ENCODE results near the gene C10orf90. TPM values are rescaled to one million over a fixed set of nuclear protein-coding genes. Genes with fewer than 3 reads are reported as not detected.

Gene C10orf90
- total RNA-seq, 1 experiment from 2014 or later = not detected

DNA sequence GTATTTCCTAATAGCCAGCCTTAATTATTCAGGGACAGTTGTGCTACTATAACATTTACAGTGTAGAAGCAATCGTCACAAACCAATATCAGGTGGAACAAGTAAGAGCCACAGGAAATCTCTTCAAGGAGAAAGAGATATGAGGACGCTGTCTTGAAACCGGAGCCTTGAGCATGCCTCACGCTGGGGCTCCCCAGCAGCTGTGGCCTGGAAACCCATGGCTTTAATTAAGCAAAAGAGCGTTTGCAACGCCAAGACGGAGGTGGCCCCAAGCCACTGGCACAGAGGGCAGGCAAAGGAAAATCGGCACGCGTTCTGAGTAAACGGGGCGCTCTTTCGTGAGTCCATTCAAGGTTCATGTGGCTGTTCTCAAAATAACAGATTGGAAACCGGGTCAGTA is 84.4 kb downstream of the C10orf90 start:
- no peaks in the 10 kb centered on the region for H3K9me3 Mint-ChIP-seq (ENCODE audit: unreplicated experiment)
- H3K4me3 Mint-ChIP-seq (ENCODE audit: unreplicated experiment) = no peak overlapping the region
- TF ChIP-seq, protein P1, sequence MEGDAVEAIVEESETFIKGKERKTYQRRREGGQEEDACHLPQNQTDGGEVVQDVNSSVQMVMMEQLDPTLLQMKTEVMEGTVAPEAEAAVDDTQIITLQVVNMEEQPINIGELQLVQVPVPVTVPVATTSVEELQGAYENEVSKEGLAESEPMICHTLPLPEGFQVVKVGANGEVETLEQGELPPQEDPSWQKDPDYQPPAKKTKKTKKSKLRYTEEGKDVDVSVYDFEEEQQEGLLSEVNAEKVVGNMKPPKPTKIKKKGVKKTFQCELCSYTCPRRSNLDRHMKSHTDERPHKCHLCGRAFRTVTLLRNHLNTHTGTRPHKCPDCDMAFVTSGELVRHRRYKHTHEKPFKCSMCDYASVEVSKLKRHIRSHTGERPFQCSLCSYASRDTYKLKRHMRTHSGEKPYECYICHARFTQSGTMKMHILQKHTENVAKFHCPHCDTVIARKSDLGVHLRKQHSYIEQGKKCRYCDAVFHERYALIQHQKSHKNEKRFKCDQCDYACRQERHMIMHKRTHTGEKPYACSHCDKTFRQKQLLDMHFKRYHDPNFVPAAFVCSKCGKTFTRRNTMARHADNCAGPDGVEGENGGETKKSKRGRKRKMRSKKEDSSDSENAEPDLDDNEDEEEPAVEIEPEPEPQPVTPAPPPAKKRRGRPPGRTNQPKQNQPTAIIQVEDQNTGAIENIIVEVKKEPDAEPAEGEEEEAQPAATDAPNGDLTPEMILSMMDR (IDR thresholded peaks at IDR 0.05; ENCODE audit: unreplicated experiment) = no peak
- intact Hi-C loops (cut with micrococcal nuclease) = no loop called here
- H3K4me1 Mint-ChIP-seq (ENCODE audit: insufficient read depth, unreplicated experiment) = no peaks in the 10 kb centered on the region
- no peaks in the 10 kb centered on the region for H3K36me3 Mint-ChIP-seq (ENCODE audit: insufficient read depth, unreplicated experiment)
- CTCF ChIA-PET = no interaction called here
- H3K27me3 Mint-ChIP-seq (ENCODE audit: insufficient read depth, unreplicated experiment) = peaks cover 50% of the 10 kb centered on the region
- BruUV-seq (replicated peaks) = no TSS peak
- H3K27ac Mint-ChIP-seq (ENCODE audit: low read depth, unreplicated experiment) = no peak overlapping the region
- POLR2A ChIA-PET = no interaction called here
- DNase-seq (ENCODE audit: unreplicated experiment) = no peak

DNA sequence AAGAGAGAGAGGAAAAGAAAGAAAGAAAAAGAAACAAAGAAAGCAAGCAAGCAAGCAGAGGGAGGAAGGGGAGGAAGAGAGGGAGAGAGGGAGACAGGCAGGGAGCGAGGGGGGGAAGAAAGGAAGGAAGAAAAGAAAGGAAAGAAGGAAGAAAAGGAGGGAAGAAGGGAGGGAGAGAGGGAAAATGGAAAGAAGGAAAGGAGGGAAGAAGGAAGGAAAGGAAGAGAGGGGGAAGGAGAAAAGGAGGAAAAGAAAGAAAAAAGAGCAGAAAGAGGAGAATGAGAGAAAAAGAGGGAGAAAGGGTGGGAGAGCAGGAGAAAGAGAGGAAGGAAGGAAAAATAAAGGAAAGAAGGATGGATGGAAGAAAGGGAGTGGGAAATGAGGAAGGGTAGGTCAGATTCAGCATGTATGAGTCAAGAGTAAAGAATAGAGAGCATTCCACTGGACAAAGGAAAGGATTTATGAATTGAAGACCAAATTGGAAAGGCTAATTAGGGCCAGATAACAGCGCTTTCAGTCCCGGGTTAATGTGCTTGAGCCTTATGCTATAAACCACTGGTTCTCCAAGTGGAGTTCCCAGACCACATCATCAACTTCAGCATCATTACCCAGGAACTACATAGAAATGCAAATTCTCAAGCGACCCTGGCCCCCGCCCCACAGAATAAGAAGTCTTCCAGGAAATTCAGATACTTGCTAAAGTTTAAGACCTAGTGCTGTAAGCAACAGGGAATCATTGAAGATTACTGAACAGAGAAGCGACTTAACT is 85.1 kb downstream of the C10orf90 start:
- Mint-ChIP-seq H3K36me3 (ENCODE audit: insufficient read depth, unreplicated experiment) (no peaks in the 10 kb centered on the region), H3K4me3 (ENCODE audit: unreplicated experiment) (no peak overlapping the region), H3K9me3 (ENCODE audit: unreplicated experiment) (no peaks in the 10 kb centered on the region), H3K4me1 (ENCODE audit: insufficient read depth, unreplicated experiment) (no peaks in the 10 kb centered on the region), H3K27me3 (ENCODE audit: insufficient read depth, unreplicated experiment) (peaks cover 43% of the 10 kb centered on the region), H3K27ac (ENCODE audit: low read depth, unreplicated experiment) (no peak overlapping the region)
- BruUV-seq (replicated peaks) = no TSS peak
- intact Hi-C loops (cut with micrococcal nuclease) = no loop called here
- no peak for DNase-seq (ENCODE audit: unreplicated experiment)
- ChIA-PET CTCF (no interaction called here), POLR2A (no interaction called here)
- TF ChIP-seq, protein P1 (IDR thresholded peaks at IDR 0.05; ENCODE audit: unreplicated experiment) = no peak

DNA sequence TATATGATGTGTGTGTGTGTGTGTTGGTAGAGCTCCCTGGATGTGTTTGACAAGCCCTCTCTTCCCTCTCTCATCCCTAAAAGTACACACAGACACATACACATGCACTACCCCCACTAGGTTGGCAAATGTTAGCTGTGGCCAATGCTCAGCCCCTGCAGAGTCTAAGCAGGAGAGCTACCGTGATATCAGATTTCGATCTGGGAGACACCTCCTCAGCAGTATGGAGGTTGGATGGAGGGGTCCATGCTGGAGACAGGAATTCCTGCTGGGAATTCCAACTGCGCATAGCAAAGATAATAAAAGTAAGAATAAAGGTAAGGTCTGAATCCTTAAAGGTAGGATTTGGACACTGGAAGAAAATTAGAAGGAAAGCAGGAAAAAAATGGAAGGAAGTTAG is 85.7 kb downstream of the C10orf90 start:
- TF ChIP-seq, protein P1 (IDR thresholded peaks at IDR 0.05; ENCODE audit: unreplicated experiment) = no peak
- intact Hi-C loops (cut with micrococcal nuclease) = no loop called here
- Mint-ChIP-seq H3K9me3 (ENCODE audit: unreplicated experiment) (no peaks in the 10 kb centered on the region), H3K36me3 (ENCODE audit: insufficient read depth, unreplicated experiment) (no peaks in the 10 kb centered on the region), H3K27ac (ENCODE audit: low read depth, unreplicated experiment) (no peak overlapping the region), H3K4me3 (ENCODE audit: unreplicated experiment) (no peak overlapping the region), H3K27me3 (ENCODE audit: insufficient read depth, unreplicated experiment) (peaks cover 38% of the 10 kb centered on the region), H3K4me1 (ENCODE audit: insufficient read depth, unreplicated experiment) (no peaks in the 10 kb centered on the region)
- POLR2A ChIA-PET = no interaction called here
- no TSS peak for BruUV-seq (replicated peaks)
- CTCF ChIA-PET = no interaction called here
- no peak for DNase-seq (ENCODE audit: unreplicated experiment)

DNA sequence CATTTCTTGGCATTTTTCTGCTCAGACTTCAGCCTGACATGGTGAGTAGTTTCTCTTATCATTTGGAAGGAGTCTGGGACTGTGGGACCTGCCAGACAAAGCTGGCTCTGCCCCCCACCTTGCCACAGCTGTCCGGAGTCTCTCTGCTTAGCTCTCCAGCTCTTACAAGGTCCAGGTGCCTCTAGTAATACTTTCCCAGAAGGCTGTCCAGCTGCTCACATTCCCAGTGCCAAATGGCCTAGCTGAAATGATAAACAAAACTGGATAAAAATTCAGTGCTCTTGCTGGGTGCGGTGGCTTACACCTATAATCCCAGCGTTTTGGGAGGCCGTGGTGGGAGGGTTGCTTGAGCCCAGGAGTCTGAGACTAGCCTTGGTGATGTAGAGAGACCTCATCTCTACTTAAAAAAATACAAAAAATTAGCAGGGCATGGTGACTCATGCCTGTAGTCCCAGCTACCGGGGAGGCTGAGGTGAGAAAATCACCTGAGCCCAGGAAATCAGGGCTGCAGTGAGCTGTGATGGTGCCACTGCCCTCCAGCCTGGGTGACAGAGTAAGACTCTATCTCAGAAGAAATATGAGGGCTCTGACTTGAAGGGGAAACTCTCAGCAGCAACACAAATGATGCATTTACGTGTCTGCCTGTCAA is 86.8 kb downstream of the C10orf90 start:
- TF ChIP-seq, protein P1 (IDR thresholded peaks at IDR 0.05; ENCODE audit: unreplicated experiment) = no peak
- H3K27ac Mint-ChIP-seq (ENCODE audit: low read depth, unreplicated experiment) = no peak overlapping the region
- intact Hi-C loops (cut with micrococcal nuclease) = no loop called here
- H3K27me3 Mint-ChIP-seq (ENCODE audit: insufficient read depth, unreplicated experiment) = peaks cover 38% of the 10 kb centered on the region
- no peak for DNase-seq (ENCODE audit: unreplicated experiment)
- no peaks in the 10 kb centered on the region for H3K9me3 Mint-ChIP-seq (ENCODE audit: unreplicated experiment)
- ChIA-PET CTCF (interaction anchor here (0.7 kb wide), 1 partner anchor 272 kb away, joined by 3 read pairs; no protein-coding TSS in a partner anchor), POLR2A (interaction anchor here (0.7 kb wide), 1 partner anchor 33 kb away, joined by 3 read pairs; no protein-coding TSS in a partner anchor)
- H3K4me3 Mint-ChIP-seq (ENCODE audit: unreplicated experiment) = no peak overlapping the region
- no peaks in the 10 kb centered on the region for H3K4me1 Mint-ChIP-seq (ENCODE audit: insufficient read depth, unreplicated experiment)
- H3K36me3 Mint-ChIP-seq (ENCODE audit: insufficient read depth, unreplicated experiment) = no peaks in the 10 kb centered on the region
- BruUV-seq (replicated peaks) = no TSS peak
